Sigmoid colon (tissue), 7 donors: ENCODE data around the gene CFAP53. TPM values are rescaled to one million over a fixed set of nuclear protein-coding genes. Genes with fewer than 3 reads are reported as not detected.

ENCODE experiments used
- DNase-seq: peaks from one replicate; pipeline ENCODE4 v3.0.0-alpha.2; 2019
- H3K27ac ChIP-seq, 4 donors: fragments of 200-600 bp; sonication (generic); one replicate each; pipeline ENCODE4 v1.5.1; 2016 to 2019; ENCODE audit warnings: mild to moderate bottlenecking in 1 of 4
- H3K27me3 ChIP-seq, 3 donors: fragments of 200-600 bp; sonication (generic); one replicate each; pipeline ENCODE4 v1.5.1; 2019; ENCODE audit warnings: mild to moderate bottlenecking in 1 of 3
- H3K36me3 ChIP-seq, 4 donors: fragments of 200-600 bp; sonication (generic); one replicate each; pipeline ENCODE4 v1.5.1; 2016 to 2019
- H3K4me1 ChIP-seq, 4 donors: fragments of 200-600 bp; sonication (generic); one replicate each; pipeline ENCODE4 v1.5.1; 2017 to 2019
- H3K4me3 ChIP-seq, 4 donors: fragments of 200-600 bp; sonication (generic); one replicate each; pipeline ENCODE4 v1.5.1; 2017 to 2019; ENCODE audit warnings: mild to moderate bottlenecking in 2 of 4, moderate library complexity in 1 of 4
- H3K9me3 ChIP-seq, 4 donors: fragments of 200-600 bp in 3 of 4; sonication (generic) in 3 of 4; one replicate each; pipeline versions ENCODE4 v1.5.1 to v1.6.1; 2013 to 2019
- CTCF ChIP-seq, 4 experiments: fragments of 450-650 bp in 3 of 4; fragments of 200-600 bp in 1 of 4; IDR thresholded peaks; one replicate each; pipeline ENCODE4 v1.5.1; 2016 to 2019; ENCODE audit warnings: antibody characterized with exemption in 4 of 4, mild to moderate bottlenecking in 3 of 4, moderate library complexity in 2 of 4
- EP300 ChIP-seq, 4 donors: sonication (generic); formaldehyde crosslinking; IDR thresholded peaks; one replicate each; pipeline ENCODE4 v1.6.1; 2017; ENCODE audit warnings: antibody characterized with exemption in 4 of 4
- POLR2A ChIP-seq, 2 donors: fragments of 450-650 bp; IDR thresholded peaks; one replicate each; pipeline ENCODE4 v1.6.1; 2016; ENCODE audit warnings: antibody characterized with exemption in 2 of 2, mild to moderate bottlenecking in 2 of 2, moderate library complexity in 2 of 2
- POLR2AphosphoS5 ChIP-seq, 4 donors: sonication (generic); formaldehyde crosslinking; IDR thresholded peaks; one replicate each; pipeline ENCODE4 v1.6.1; 2017; ENCODE audit warnings: antibody characterized with exemption in 4 of 4
- WGBS, 2 donors: extraction: QIAGEN DNeasy Blood & Tissue Kit; methylation state at CpG; one replicate each; pipeline ENCODE4 v1.1.7; 2013; 5-methylcytosine and 5-hydroxymethylcytosine counted together
- intact Hi-C: fragments of 100-400 bp; cut with DNase I; formaldehyde crosslinking; loops from one replicate; pipeline ENCODE4 v1.15.1; 2023
- polyA plus RNA-seq, 3 donors: library from polyadenylated mRNA; stranded (reverse); fragments of 200-250 nt; gene quantifications; one replicate each; pipeline ENCODE4 v1.2.3, GENCODE V29; 2013
- total RNA-seq, 4 donors: library from RNA; depleted of rRNA; stranded (reverse); fragments of >200 nt; gene quantifications; one replicate each; pipeline ENCODE4 v1.1.0, GENCODE V29; 2016
- donor health status: healthy with polysubstance abuse.
- donor health status: Bipolar disorder and iron deficiency.
- donor health status: healthy.

CFAP53 gene
- total RNA-seq: under 1 TPM in 1 of 4 donors, not detected in 3; 0.27 TPM
- under 1 TPM in 2 of 3 donors, not detected in 1; 0.23 to 0.46 TPM for polyA plus RNA-seq

GRCh38 chr18:50266248-50266704 is at the start of gene CFAP53:
CFAP53 (minus strand) TSS chr18:50266495; CDS start chr18:50266404, 91 bp downstream.
- TF ChIP-seq POLR2A (IDR thresholded peaks at IDR 0.05) (no peak), POLR2AphosphoS5 (IDR thresholded peaks at IDR 0.05) (peak in 3 of 4 donors; percentile 41 to 66 (median 60))
- intact Hi-C loops: loop anchor here (2.0 to 5.0 kb wide), 4 partner anchors 15 to 769 kb away; partner anchors contain the start of genes ACAA2 and MBD1
- peak within 1 kb of the TSS in 2 of 4 donors; percentile 12 to 24 for H3K27ac ChIP-seq
- DNase-seq: peak; percentile 96
- H3K4me3 ChIP-seq: peak within 1 kb of the TSS; percentile 50 to 73 (median 66)
- H3K4me1 ChIP-seq: peaks cover 0 to 25% (median 10%) of the 10 kb centered on the region in 4 donors
- no peaks in the 10 kb centered on the region for H3K27me3 ChIP-seq
- WGBS, 2 donors: 0% methylated on average over 37 of the region's 37 CpGs
- peaks cover 0 to 24% (median 6%) of the 10 kb centered on the region in 4 donors for H3K36me3 ChIP-seq
- no peaks in the 10 kb centered on the region for H3K9me3 ChIP-seq

GRCh38 chr18:50315100-50315871 is 49.0 kb upstream of the CFAP53 start:
- WGBS, 2 donors: 57 to 68% methylated on average over 5 of the region's 5 CpGs

GRCh38 chr18:50313873-50314460 is 47.7 kb upstream of the CFAP53 start:
- H3K36me3 ChIP-seq: no peaks in the 10 kb centered on the region
- no peaks in the 10 kb centered on the region for H3K9me3 ChIP-seq
- no peak for DNase-seq
- TF ChIP-seq POLR2AphosphoS5 (IDR thresholded peaks at IDR 0.05): no peak
- no peak for TF ChIP-seq POLR2A (IDR thresholded peaks at IDR 0.05)
- intact Hi-C loops: loop anchor here (5.0 kb wide), 1 partner anchor 43 kb away; no protein-coding TSS in a partner anchor
- WGBS, 2 donors: 17 to 61% methylated on average over 2 of the region's 2 CpGs
- H3K4me1 ChIP-seq: no peaks in the 10 kb centered on the region
- no peak overlapping the region for H3K27ac ChIP-seq
- peaks cover 0 to 4% (median 0%) of the 10 kb centered on the region in 3 donors for H3K27me3 ChIP-seq
- no peak overlapping the region for H3K4me3 ChIP-seq

More at GRCh38 chr18:50315100-50315871, 49.0 kb upstream of the CFAP53 start:
- intact Hi-C loops: no loop called here
- TF ChIP-seq POLR2A (IDR thresholded peaks at IDR 0.05) (no peak), CTCF (IDR thresholded peaks at IDR 0.05) (no peak), EP300 (IDR thresholded peaks at IDR 0.05) (no peak), POLR2AphosphoS5 (IDR thresholded peaks at IDR 0.05) (no peak)
- H3K4me3 ChIP-seq: no peak overlapping the region
- no peaks in the 10 kb centered on the region for H3K4me1 ChIP-seq
- H3K9me3 ChIP-seq: no peaks in the 10 kb centered on the region
- no peaks in the 10 kb centered on the region for H3K36me3 ChIP-seq
- DNase-seq: no peak
- H3K27ac ChIP-seq: no peak overlapping the region
- H3K27me3 ChIP-seq: peaks cover 0 to 4% (median 0%) of the 10 kb centered on the region in 3 donors

- TF ChIP-seq POLR2A (IDR thresholded peaks at IDR 0.05): no peak
- no peak for TF ChIP-seq POLR2AphosphoS5 (IDR thresholded peaks at IDR 0.05)
- no peak for TF ChIP-seq CTCF (IDR thresholded peaks at IDR 0.05)
- TF ChIP-seq EP300 (IDR thresholded peaks at IDR 0.05): no peak
- 75 to 88% methylated on average over 2 of the region's 2 CpGs for WGBS, 2 donors
- H3K27me3 ChIP-seq: peaks cover 0 to 4% (median 0%) of the 10 kb centered on the region in 3 donors
- no peak overlapping the region for H3K4me3 ChIP-seq
- intact Hi-C loops: loop anchor here (5.0 kb wide), 1 partner anchor 44 kb away; no protein-coding TSS in a partner anchor
- peaks cover 0 to 4% (median 2%) of the 10 kb centered on the region in 4 donors for H3K4me1 ChIP-seq
- no peak overlapping the region for H3K27ac ChIP-seq
- H3K9me3 ChIP-seq: no peaks in the 10 kb centered on the region
- no peak for DNase-seq
- H3K36me3 ChIP-seq: no peaks in the 10 kb centered on the region
These were observed 46.8 kb upstream of the CFAP53 start for GRCh38 chr18:50313031-50313607.

GRCh38 chr18:50312296-50313030 is 46.2 kb upstream of the CFAP53 start:
- no peak overlapping the region for H3K27ac ChIP-seq
- peaks cover 0 to 4% (median 0%) of the 10 kb centered on the region in 3 donors for H3K27me3 ChIP-seq
- WGBS, 2 donors: 72 to 88% methylated on average over 7 of the region's 7 CpGs
- no peak for DNase-seq
- no peaks in the 10 kb centered on the region for H3K9me3 ChIP-seq
- TF ChIP-seq POLR2A (IDR thresholded peaks at IDR 0.05): no peak
- no peak for TF ChIP-seq POLR2AphosphoS5 (IDR thresholded peaks at IDR 0.05)
- no peak for TF ChIP-seq CTCF (IDR thresholded peaks at IDR 0.05)
- no peak for TF ChIP-seq EP300 (IDR thresholded peaks at IDR 0.05)
- peaks cover 0 to 6% (median 5%) of the 10 kb centered on the region in 4 donors for H3K4me1 ChIP-seq
- H3K36me3 ChIP-seq: no peaks in the 10 kb centered on the region
- no peak overlapping the region for H3K4me3 ChIP-seq
- intact Hi-C loops: loop anchor here (5.0 kb wide), 1 partner anchor 45 kb away; no protein-coding TSS in a partner anchor
